GM12878 (cell line): Measurements from ENCODE around the gene AHNAK2. TPM values are rescaled to one million over a fixed set of nuclear protein-coding genes. Genes with fewer than 3 reads are reported as not detected.

Experiments used
- ATAC-seq: fragments of 200-7000 bp; cut with Tn5 transposase; 3 replicates; pipeline ENCODE4 v1.9.1; 2020; ENCODE audit warnings: mild to moderate bottlenecking, moderate library complexity
- BruUV-seq: library from RNA; stranded (reverse); fragments of 400-500 nt; replicated peaks from 2 replicates; lab custom pipeline; 2021; lab: Mats Ljungman, UMichigan
- CTCF ChIA-PET: fragments of 300-600 bp; sonication (Branson Sonifier 250); formaldehyde crosslinking; extraction: SDS; loops from one replicate; lab custom pipeline; 2021; ENCODE audit warnings: inconsistent platforms; lab: Yijun Ruan, JAX
- POLR2A ChIA-PET: fragments of 350-600 bp; formaldehyde crosslinking; extraction: SDS; loops from one replicate; lab custom pipeline; 2021; ENCODE audit warnings: inconsistent platforms; lab: Charles Lee
- RAD21 ChIA-PET: fragments of 300-600 bp; sonication (Branson Sonifier 250); formaldehyde crosslinking; loops from one replicate; lab custom pipeline; 2023; ENCODE audit warnings: antibody characterized with exemption; ENCODE audit not compliant: unreplicated experiment; lab: Charles Lee
- SMC1A ChIA-PET: fragments of 300-600 bp; sonication (Branson Sonifier 250); formaldehyde crosslinking; loops from one replicate; lab custom pipeline; 2023; ENCODE audit not compliant: unreplicated experiment, uncharacterized antibody; lab: Charles Lee
- DNase-seq: peaks from one replicate; pipeline ENCODE4 v3.0.0-alpha.2; 2011; ENCODE audit warnings: low read depth, low spot score
- FAIRE-seq: peaks from 3 replicates; lab custom pipeline; 2011; peaks lifted over from hg19 to GRCh38; lab: Jason Lieb, UNC
- H2AFZ ChIP-seq: 2 replicates; pipeline ENCODE4 v1.6.0; 2011; ENCODE audit warnings: low read depth, low read length, control low read depth; ENCODE audit not compliant: control insufficient read depth
- H3K27ac ChIP-seq: 2 replicates; pipeline ENCODE4 v1.5.1; 2011; ENCODE audit warnings: control low read depth; ENCODE audit not compliant: control insufficient read depth, insufficient read depth
- H3K27me3 ChIP-seq, 2 experiments: replicated peaks in 1 of 2; 2 replicates each; pipeline versions ENCODE4 v1.6.0 to v1.6.1; 2011; ENCODE audit warnings: low read length in 1 of 2; ENCODE audit not compliant: control insufficient read depth in 2 of 2, insufficient read depth in 2 of 2
- H3K36me3 ChIP-seq, 2 experiments: 2 replicates each; pipeline ENCODE4 v1.5.1; 2011; ENCODE audit warnings: low read length in 1 of 2; ENCODE audit not compliant: control insufficient read depth in 2 of 2, insufficient read depth in 2 of 2
- H3K4me1 ChIP-seq: 2 replicates; pipeline ENCODE4 v1.6.1; 2011; ENCODE audit warnings: mild to moderate bottlenecking, low read length, moderate library complexity, mixed read lengths; ENCODE audit not compliant: control insufficient read depth, insufficient read depth
- H3K4me2 ChIP-seq: 2 replicates; pipeline ENCODE4 v1.6.0; 2011; ENCODE audit warnings: control low read depth; ENCODE audit not compliant: control insufficient read depth, insufficient read depth
- H3K4me3 ChIP-seq: fragments of 200-600 bp; sonication (generic); 2 replicates; pipeline ENCODE4 v1.5.1; 2016
- H3K79me2 ChIP-seq: 2 replicates; pipeline ENCODE4 v1.6.0; 2011; ENCODE audit warnings: low read length; ENCODE audit not compliant: control insufficient read depth, insufficient read depth
- H3K9ac ChIP-seq: 2 replicates; pipeline ENCODE4 v1.8.0; 2011; ENCODE audit warnings: low read length, control low read depth, mixed read lengths; ENCODE audit not compliant: control insufficient read depth, insufficient read depth
- H3K9me3 ChIP-seq: replicated peaks from 3 replicates; pipeline ENCODE4 v1.5.1; 2011; ENCODE audit warnings: mild to moderate bottlenecking, low read length; ENCODE audit not compliant: control insufficient read depth, insufficient read depth
- H4K20me1 ChIP-seq: 2 replicates; pipeline ENCODE4 v1.6.0; 2011; ENCODE audit not compliant: control insufficient read depth, insufficient read depth
- ETV6 ChIP-seq, 2 experiments: fragments of 450-650 bp in 1 of 2; IDR thresholded peaks in 1 of 2; conservative IDR thresholded peaks in 1 of 2; 2 replicates each; pipeline ENCODE4 v1.6.1; 2014; ENCODE audit warnings: antibody characterized with exemption in 1 of 2, borderline replicate concordance in 1 of 2, low read depth in 1 of 2, mild to moderate bottlenecking in 1 of 2, moderate library complexity in 1 of 2
- FOXM1 ChIP-seq: IDR thresholded peaks from 2 replicates; pipeline ENCODE4 v1.6.1; 2012; ENCODE audit warnings: low read depth, mild to moderate bottlenecking, inconsistent platforms, low read length, moderate library complexity
- IKZF1 ChIP-seq: fragments of 450-650 bp; conservative IDR thresholded peaks from 2 replicates; pipeline ENCODE4 v1.6.1; 2017; ENCODE audit warnings: antibody characterized with exemption, mild to moderate bottlenecking
- LARP7 ChIP-seq: fragments of 450-650 bp; IDR thresholded peaks from 2 replicates; pipeline ENCODE4 v1.6.1; 2017; ENCODE audit warnings: mild to moderate bottlenecking
- MTA2 ChIP-seq: fragments of 450-650 bp; IDR thresholded peaks from 2 replicates; pipeline ENCODE4 v1.6.1; 2016; ENCODE audit warnings: low read depth, mild to moderate bottlenecking, moderate library complexity
- MYC ChIP-seq: IDR thresholded peaks from 2 replicates; pipeline ENCODE4 v1.6.1; 2011; ENCODE audit warnings: mild to moderate bottlenecking, low read length, moderate library complexity, inconsistent platforms; ENCODE audit not compliant: insufficient read depth, insufficient replicate concordance, insufficient read length, severe bottlenecking
- NR2C2 ChIP-seq: IDR thresholded peaks from 2 replicates; pipeline ENCODE4 v1.6.1; 2011; ENCODE audit warnings: borderline replicate concordance, low read depth; ENCODE audit not compliant: control insufficient read depth, insufficient read length
- PAX5 ChIP-seq: IDR thresholded peaks from 2 replicates; pipeline ENCODE4 v1.6.1; 2011; ENCODE audit warnings: low read depth, low read length, borderline replicate concordance
- POLR2A ChIP-seq: IDR thresholded peaks from 2 replicates; pipeline ENCODE4 v1.6.1; 2011; ENCODE audit warnings: low read depth, mild to moderate bottlenecking, low read length
- POLR2AphosphoS2 ChIP-seq: IDR thresholded peaks from 2 replicates; pipeline ENCODE4 v1.6.1; 2011; ENCODE audit warnings: low read depth, mild to moderate bottlenecking, low read length, improper control_type of control experiment, moderate library complexity
- SIX5 ChIP-seq: IDR thresholded peaks from 2 replicates; pipeline ENCODE4 v1.6.1; 2011; ENCODE audit warnings: mild to moderate bottlenecking, low read depth, low read length, moderate library complexity; ENCODE audit not compliant: severe bottlenecking
- SMAD5 ChIP-seq: IDR thresholded peaks from 2 replicates; pipeline ENCODE4 v1.6.1; 2016; ENCODE audit warnings: antibody characterized with exemption, low read depth
- SREBF2 ChIP-seq: IDR thresholded peaks from 2 replicates; pipeline ENCODE4 v1.6.1; 2012; ENCODE audit warnings: mild to moderate bottlenecking, low read length
- TCF12 ChIP-seq: IDR thresholded peaks from 2 replicates; pipeline ENCODE4 v1.6.1; 2011; ENCODE audit warnings: low read depth, mild to moderate bottlenecking, low read length
- TCF7 ChIP-seq: IDR thresholded peaks from 2 replicates; pipeline ENCODE4 v1.6.1; 2014; ENCODE audit warnings: antibody characterized with exemption, borderline replicate concordance
- USF1 ChIP-seq: IDR thresholded peaks from 2 replicates; pipeline ENCODE4 v1.6.1; 2011; ENCODE audit warnings: borderline replicate concordance, low read depth, mild to moderate bottlenecking, moderate library complexity, mixed read lengths, low read length; ENCODE audit not compliant: insufficient read depth; ENCODE audit errors: extremely low read length
- YY1 ChIP-seq: IDR thresholded peaks from 2 replicates; pipeline ENCODE4 v1.6.1; 2011; ENCODE audit warnings: low read depth, mild to moderate bottlenecking, low read length
- WGBS: methylation state at CpG from one replicate; pipeline ENCODE4 v1.1.6; 2016; ENCODE audit warnings: low lambda C conversion rate; ENCODE audit not compliant: insufficient replicate concordance, insufficient coverage; ENCODE audit errors: missing lambda C conversion rate; 5-methylcytosine and 5-hydroxymethylcytosine counted together
- in situ Hi-C: fragments of 300-500 bp; cut with MboI; formaldehyde crosslinking; loops from 9 replicates; pipeline ENCODE4 v1.14.3; 2018; ENCODE audit warnings: mixed read lengths
- intact Hi-C: fragments of 100-400 bp; cut with micrococcal nuclease; formaldehyde crosslinking; loops from one replicate; pipeline ENCODE4 v1.14.2; 2022; ENCODE audit not compliant: unreplicated experiment
- polyA plus RNA-seq, 11 experiments: library from polyadenylated mRNA; depleted of rRNA in 4 of 11; unstranded in 6 of 11; stranded (reverse) in 5 of 11; fragments of >200 nt; fragmentation: Nextera tagmentation in 4 of 11; fragmentation: Illumina TruSeq in 1 of 11; extraction: Ambion mirVana in 4 of 11; extraction: Trizol in 1 of 11; gene quantifications; 1 replicate in 1 of 11; 2 replicates in 10 of 11; pipeline versions ENCODE4 v1.2.1 to v1.2.3, GENCODE V29; 2011 to 2016; ENCODE audit warnings: inconsistent platforms in 2 of 11, missing spikeins in 2 of 11, low read depth in 1 of 11
- total RNA-seq, 4 experiments: library from RNA; depleted of rRNA in 3 of 4; stranded (reverse); fragments of >200 nt in 3 of 4; fragmentation: Illumina TruSeq in 1 of 4; extraction: Trizol in 1 of 4; gene quantifications; 2 replicates each; pipeline versions ENCODE4 v1.2.1 to v1.2.3, GENCODE V29; 2013 to 2021
- TF ChIP-seq, protein P1 (sequence below): IDR thresholded peaks from 2 replicates; pipeline ENCODE4 v1.6.1; 2011; ENCODE audit warnings: low read depth, low read length, improper control_type of control experiment, borderline replicate concordance
- TF ChIP-seq, protein P2 (sequence below): fragments of 450-650 bp; IDR thresholded peaks from 2 replicates; pipeline ENCODE4 v1.6.1; 2017; ENCODE audit warnings: mild to moderate bottlenecking, moderate library complexity

The AHNAK2 gene
- total and polyA plus RNA-seq, 10 of the 15 experiments (the other 5 are each of a cell fraction or from before 2014, with no cell fraction given), result 0.03 to 0.10 TPM; not detected in 8

GRCh38 chr14:104893435-104894207 lies 84.6 kb downstream of the AHNAK2 start:
- no TSS peak for BruUV-seq

More at GRCh38 chr14:104893435-104894207, 84.6 kb downstream of the AHNAK2 start:
- in situ Hi-C loops, result loop anchor here (10.0 kb wide), 1 partner anchor 151 kb away; no protein-coding TSS in a partner anchor
- ATAC-seq (no peak), DNase-seq (no peak), FAIRE-seq (no peak)
- no peaks in the 10 kb centered on the region for H3K9me3 ChIP-seq
- H3K27me3 ChIP-seq, result no peaks in the 10 kb centered on the region
- intact Hi-C loops, result loop anchor here (10.0 kb wide), 1 partner anchor 81 kb away; the partner anchor contains the start of gene AHNAK2
- H3K27ac ChIP-seq, result no peak overlapping the region
- SMC1A ChIA-PET, result no interaction called here
- 50% methylated on average over 36 of the region's 39 CpGs for WGBS
- H2AFZ ChIP-seq, result no peak overlapping the region
- POLR2A ChIA-PET, result interaction anchor here (0.6 kb wide), 1 partner anchor 324 kb away, joined by 3 read pairs; no protein-coding TSS in a partner anchor
- no peaks in the 10 kb centered on the region for H3K4me1 ChIP-seq
- H3K4me3 ChIP-seq, result no peak overlapping the region
- no peaks in the 10 kb centered on the region for H3K79me2 ChIP-seq
- CTCF ChIA-PET, result no interaction called here
- RAD21 ChIA-PET, result interaction anchor here (1.4 kb wide), 1 partner anchor 82 kb away, joined by 4 read pairs; no protein-coding TSS in a partner anchor
- H4K20me1 ChIP-seq, result no peaks in the 10 kb centered on the region
- no peak overlapping the region for H3K4me2 ChIP-seq
- no peak overlapping the region for H3K9ac ChIP-seq
- TF ChIP-seq PAX5 (no peak), NR2C2 (no peak), POLR2A (no peak), MYC (no peak), SIX5 (no peak), TCF12 (no peak), USF1 (no peak), ETV6 (conservative IDR thresholded peaks at IDR 0.05 in 1 of 2, IDR thresholded peaks at IDR 0.05 in 1 of 2; ENCODE audit: borderline replicate concordance in 1 of 2, low read depth in 1 of 2) (no peak), LARP7 (no peak), MTA2 (no peak), SMAD5 (no peak), FOXM1 (no peak), IKZF1 (no peak), YY1 (no peak), SREBF2 (no peak), TCF7 (no peak), POLR2AphosphoS2 (no peak)
- TF ChIP-seq, protein P1, sequence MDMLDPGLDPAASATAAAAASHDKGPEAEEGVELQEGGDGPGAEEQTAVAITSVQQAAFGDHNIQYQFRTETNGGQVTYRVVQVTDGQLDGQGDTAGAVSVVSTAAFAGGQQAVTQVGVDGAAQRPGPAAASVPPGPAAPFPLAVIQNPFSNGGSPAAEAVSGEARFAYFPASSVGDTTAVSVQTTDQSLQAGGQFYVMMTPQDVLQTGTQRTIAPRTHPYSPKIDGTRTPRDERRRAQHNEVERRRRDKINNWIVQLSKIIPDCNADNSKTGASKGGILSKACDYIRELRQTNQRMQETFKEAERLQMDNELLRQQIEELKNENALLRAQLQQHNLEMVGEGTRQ, result no peak
- TF ChIP-seq, protein P2, sequence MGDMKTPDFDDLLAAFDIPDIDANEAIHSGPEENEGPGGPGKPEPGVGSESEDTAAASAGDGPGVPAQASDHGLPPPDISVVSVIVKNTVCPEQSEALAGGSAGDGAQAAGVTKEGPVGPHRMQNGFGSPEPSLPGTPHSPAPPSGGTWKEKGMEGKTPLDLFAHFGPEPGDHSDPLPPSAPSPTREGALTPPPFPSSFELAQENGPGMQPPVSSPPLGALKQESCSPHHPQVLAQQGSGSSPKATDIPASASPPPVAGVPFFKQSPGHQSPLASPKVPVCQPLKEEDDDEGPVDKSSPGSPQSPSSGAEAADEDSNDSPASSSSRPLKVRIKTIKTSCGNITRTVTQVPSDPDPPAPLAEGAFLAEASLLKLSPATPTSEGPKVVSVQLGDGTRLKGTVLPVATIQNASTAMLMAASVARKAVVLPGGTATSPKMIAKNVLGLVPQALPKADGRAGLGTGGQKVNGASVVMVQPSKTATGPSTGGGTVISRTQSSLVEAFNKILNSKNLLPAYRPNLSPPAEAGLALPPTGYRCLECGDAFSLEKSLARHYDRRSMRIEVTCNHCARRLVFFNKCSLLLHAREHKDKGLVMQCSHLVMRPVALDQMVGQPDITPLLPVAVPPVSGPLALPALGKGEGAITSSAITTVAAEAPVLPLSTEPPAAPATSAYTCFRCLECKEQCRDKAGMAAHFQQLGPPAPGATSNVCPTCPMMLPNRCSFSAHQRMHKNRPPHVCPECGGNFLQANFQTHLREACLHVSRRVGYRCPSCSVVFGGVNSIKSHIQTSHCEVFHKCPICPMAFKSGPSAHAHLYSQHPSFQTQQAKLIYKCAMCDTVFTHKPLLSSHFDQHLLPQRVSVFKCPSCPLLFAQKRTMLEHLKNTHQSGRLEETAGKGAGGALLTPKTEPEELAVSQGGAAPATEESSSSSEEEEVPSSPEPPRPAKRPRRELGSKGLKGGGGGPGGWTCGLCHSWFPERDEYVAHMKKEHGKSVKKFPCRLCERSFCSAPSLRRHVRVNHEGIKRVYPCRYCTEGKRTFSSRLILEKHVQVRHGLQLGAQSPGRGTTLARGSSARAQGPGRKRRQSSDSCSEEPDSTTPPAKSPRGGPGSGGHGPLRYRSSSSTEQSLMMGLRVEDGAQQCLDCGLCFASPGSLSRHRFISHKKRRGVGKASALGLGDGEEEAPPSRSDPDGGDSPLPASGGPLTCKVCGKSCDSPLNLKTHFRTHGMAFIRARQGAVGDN, result no peak
- TF ChIP-seq, all 136 proteins: peak for 0
- H3K36me3 ChIP-seq, result no peaks in the 10 kb centered on the region
